ENCODE results near the gene ATP2B2. TPM values are rescaled to one million over a fixed set of nuclear protein-coding genes. Genes with fewer than 3 reads are reported as not detected.
"Not testable (repeated sequence)": the region's sequence is repeated elsewhere in the genome, so short reads cannot be mapped to it uniquely, and the experiment has no call there.

ATP2B2 gene
- total and polyA plus RNA-seq, 10 of the 15 experiments (the other 5 are each of a cell fraction or from before 2014, with no cell fraction given) = 0.04 TPM; not detected in 9

DNA sequence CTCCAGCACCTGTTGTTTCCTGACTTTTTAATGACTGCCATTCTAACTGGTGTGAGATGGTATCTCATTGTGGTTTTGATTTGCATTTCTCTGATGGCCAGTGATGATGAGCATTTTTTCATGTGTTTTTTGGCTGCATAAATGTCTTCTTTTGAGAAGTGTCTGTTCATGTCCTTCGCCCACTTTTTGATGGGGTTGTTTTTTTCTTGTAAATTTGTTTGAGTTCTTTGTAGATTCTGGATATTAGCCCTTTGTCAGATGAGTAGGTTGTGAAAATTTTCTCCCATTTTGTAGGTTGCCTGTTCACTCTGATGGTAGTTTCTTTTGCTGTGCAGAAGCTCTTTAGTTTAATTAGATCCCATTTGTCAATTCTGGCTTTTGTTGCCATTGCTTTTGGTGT is 207.3 kb downstream of the ATP2B2 start:
- CTCF ChIA-PET; SMC1A ChIA-PET (ENCODE audit: uncharacterized antibody, unreplicated experiment); H3K79me2 ChIP-seq (ENCODE audit: control insufficient read depth, insufficient read depth, low read length); H3K4me3 ChIP-seq; H3K4me1 ChIP-seq (ENCODE audit: control insufficient read depth, insufficient read depth, low read length); H3K4me2 ChIP-seq (ENCODE audit: control insufficient read depth, insufficient read depth); POLR2A ChIA-PET; H3K9me3 ChIP-seq (replicated peaks; ENCODE audit: control insufficient read depth, insufficient read depth, low read length); H4K20me1 ChIP-seq (ENCODE audit: control insufficient read depth, insufficient read depth); H3K9ac ChIP-seq (ENCODE audit: control insufficient read depth, insufficient read depth, low read length); BruUV-seq (replicated peaks); in situ Hi-C loops (cut with MboI); FAIRE-seq; RAD21 ChIA-PET (ENCODE audit: unreplicated experiment); ATAC-seq; H2AFZ ChIP-seq (ENCODE audit: control insufficient read depth, low read depth, low read length); intact Hi-C loops (cut with micrococcal nuclease; ENCODE audit: unreplicated experiment); H3K27ac ChIP-seq (ENCODE audit: control insufficient read depth, insufficient read depth); DNase-seq (ENCODE audit: low read depth, low spot score); H3K27me3 ChIP-seq (replicated peaks in 1 of 2; ENCODE audit: control insufficient read depth in 2 of 2, insufficient read depth in 2 of 2, low read length in 1 of 2): not testable (repeated sequence)
- peaks cover 12 to 22% of the 10 kb centered on the region in 2 experiments for H3K36me3 ChIP-seq (ENCODE audit: control insufficient read depth in 2 of 2, insufficient read depth in 2 of 2, low read length in 1 of 2)
- WGBS (ENCODE audit: insufficient coverage, insufficient replicate concordance, low lambda C conversion rate, missing lambda C conversion rate) = 80% methylated on average over 1 of the region's 1 CpG

- ChIA-PET CTCF (interaction anchor here (1.0 kb wide), 1 partner anchor 359 kb away, joined by 3 read pairs; no protein-coding TSS in a partner anchor), RAD21 (ENCODE audit: unreplicated experiment) (interaction anchor here (0.9 to 1.7 kb wide), 2 partner anchors 10 to 178 kb away, joined by 3 to 8 read pairs; partner anchors contain the start of gene BRK1), SMC1A (ENCODE audit: uncharacterized antibody, unreplicated experiment) (interaction anchor here (1.3 to 2.6 kb wide), 3 partner anchors 9 to 45 kb away, joined by 3 to 13 read pairs (median 6); no protein-coding TSS in a partner anchor), POLR2A (interaction anchor here (0.5 to 1.8 kb wide), 4 partner anchors 10 to 101 kb away, joined by 3 to 5 read pairs (median 4); partner anchors contain the start of gene SEC13)
- H4K20me1 ChIP-seq (ENCODE audit: control insufficient read depth, insufficient read depth) = no peaks in the 10 kb centered on the region; the same call in 1 of the 2 replicates
- peak overlapping the region; percentile 30; the same call in 1 of the 2 replicates for H3K4me2 ChIP-seq (ENCODE audit: control insufficient read depth, insufficient read depth)
- no peaks in the 10 kb centered on the region; a peak in 3 of 4 replicates for H3K36me3 ChIP-seq (ENCODE audit: control insufficient read depth in 2 of 2, insufficient read depth in 2 of 2, low read length in 1 of 2)
- H3K9me3 ChIP-seq (replicated peaks; ENCODE audit: control insufficient read depth, insufficient read depth, low read length) = no peaks in the 10 kb centered on the region; the same call in 2 of the 3 replicates
- intact Hi-C loops (cut with micrococcal nuclease; ENCODE audit: unreplicated experiment) (no loop called here), in situ Hi-C loops (cut with MboI) (no loop called here)
- TF ChIP-seq YY1 (IDR thresholded peaks at IDR 0.05; ENCODE audit: low read depth, low read length) (0 out of 2 replicates have a peak, but pooled peaks have one; percentile 61), EED (IDR thresholded peaks at IDR 0.05; ENCODE audit: low read depth) (no peak)
- TF ChIP-seq, protein P1, sequence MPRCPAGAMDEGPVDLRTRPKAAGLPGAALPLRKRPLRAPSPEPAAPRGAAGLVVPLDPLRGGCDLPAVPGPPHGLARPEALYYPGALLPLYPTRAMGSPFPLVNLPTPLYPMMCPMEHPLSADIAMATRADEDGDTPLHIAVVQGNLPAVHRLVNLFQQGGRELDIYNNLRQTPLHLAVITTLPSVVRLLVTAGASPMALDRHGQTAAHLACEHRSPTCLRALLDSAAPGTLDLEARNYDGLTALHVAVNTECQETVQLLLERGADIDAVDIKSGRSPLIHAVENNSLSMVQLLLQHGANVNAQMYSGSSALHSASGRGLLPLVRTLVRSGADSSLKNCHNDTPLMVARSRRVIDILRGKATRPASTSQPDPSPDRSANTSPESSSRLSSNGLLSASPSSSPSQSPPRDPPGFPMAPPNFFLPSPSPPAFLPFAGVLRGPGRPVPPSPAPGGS (IDR thresholded peaks at IDR 0.05; ENCODE audit: borderline replicate concordance, insufficient read depth, low read depth, low read length, poor library complexity, severe bottlenecking) = peak; percentile 52
- no TSS peak for BruUV-seq (replicated peaks)
- H3K27me3 ChIP-seq (replicated peaks in 1 of 2; ENCODE audit: control insufficient read depth in 2 of 2, insufficient read depth in 2 of 2, low read length in 1 of 2) = no peaks in the 10 kb centered on the region
- no peak overlapping the region for H2AFZ ChIP-seq (ENCODE audit: control insufficient read depth, low read depth, low read length)
- H3K79me2 ChIP-seq (ENCODE audit: control insufficient read depth, insufficient read depth, low read length) = no peaks in the 10 kb centered on the region; the same call in none of the 2 replicates
- no peak for FAIRE-seq
- H3K9ac ChIP-seq (ENCODE audit: control insufficient read depth, insufficient read depth, low read length) = no peak overlapping the region
- no peak for DNase-seq (ENCODE audit: low read depth, low spot score)
- H3K4me3 ChIP-seq = no peak overlapping the region
- 73% methylated on average over 11 of the region's 12 CpGs for WGBS (ENCODE audit: insufficient coverage, insufficient replicate concordance, low lambda C conversion rate, missing lambda C conversion rate)
- ATAC-seq = no peak
- H3K27ac ChIP-seq (ENCODE audit: control insufficient read depth, insufficient read depth) = no peak overlapping the region
- H3K4me1 ChIP-seq (ENCODE audit: control insufficient read depth, insufficient read depth, low read length) = peaks cover 5% of the 10 kb centered on the region; the same call in 1 of the 2 replicates
Observed at GRCh38 chr3:10294030-10294586, 211.3 kb downstream of the ATP2B2 start.
